HepG2 (cell line): Measurements from ENCODE around the gene ALKBH2. TPM values are rescaled to one million over a fixed set of nuclear protein-coding genes. Genes with fewer than 3 reads are reported as not detected.

Experiments used
- SSRP1 ChIP-seq: IDR thresholded peaks from 2 replicates; pipeline ENCODE4 v1.6.1; 2016; ENCODE audit warnings: control low read depth
- ZNF264 ChIP-seq: sonication (generic); formaldehyde crosslinking; IDR thresholded peaks from 2 replicates; pipeline ENCODE4 v1.4.0; 2020; ENCODE audit warnings: missing genetic modification reagents
- ZNF350 ChIP-seq: sonication (generic); formaldehyde crosslinking; IDR thresholded peaks from 2 replicates; pipeline ENCODE4 v1.4.0; 2020; ENCODE audit warnings: mild to moderate bottlenecking, low read depth, missing genetic modification reagents, borderline replicate concordance
- polyA plus RNA-seq, 8 experiments: library from polyadenylated mRNA; depleted of rRNA in 3 of 8; stranded (reverse) in 7 of 8; unstranded in 1 of 8; fragments of >200 nt; fragmentation: Illumina TruSeq in 4 of 8; extraction: Trizol in 4 of 8; gene quantifications; 2 replicates each; pipeline versions ENCODE4 v1.2.1 to v1.2.3, GENCODE V29; 2011 to 2016; ENCODE audit warnings: low read depth in 4 of 8, missing spikeins in 1 of 8, mixed read lengths in 1 of 8; ENCODE audit not compliant: insufficient read depth in 1 of 8
- total RNA-seq, 5 experiments: library from RNA; depleted of rRNA; stranded (reverse); fragments of >200 nt; fragmentation: Illumina TruSeq; extraction: Trizol; gene quantifications; 2 replicates each; pipeline ENCODE4 v1.2.3, GENCODE V29; 2016; ENCODE audit warnings: low read depth in 1 of 5
- TF ChIP-seq, protein P1 (sequence below): IDR thresholded peaks from 2 replicates; pipeline ENCODE4 v1.4.0; 2020; ENCODE audit warnings: mild to moderate bottlenecking, missing genetic modification reagents
- TF ChIP-seq, protein P2 (sequence below): sonication (generic); formaldehyde crosslinking; IDR thresholded peaks from 2 replicates; pipeline ENCODE4 v1.4.0; 2020; ENCODE audit warnings: missing genetic modification reagents
- TF ChIP-seq, protein P3 (sequence below): sonication (generic); formaldehyde crosslinking; IDR thresholded peaks from 2 replicates; pipeline ENCODE4 v1.4.0; 2020; ENCODE audit warnings: mild to moderate bottlenecking, missing genetic modification reagents
- TF ChIP-seq, protein P4 (sequence below): sonication (generic); formaldehyde crosslinking; IDR thresholded peaks from 2 replicates; pipeline ENCODE4 v1.4.0; 2020; ENCODE audit warnings: missing genetic modification reagents
- TF ChIP-seq, protein P5 (sequence below): sonication (generic); IDR thresholded peaks from 2 replicates; pipeline ENCODE4 v1.6.1; 2016; ENCODE audit warnings: low read depth, borderline replicate concordance

The ALKBH2 gene
- total and polyA plus RNA-seq, 2 of the 13 experiments (the other 11 are each of a cell fraction or from before 2014, with no cell fraction given) = 21.0 to 40.5 TPM

DNA sequence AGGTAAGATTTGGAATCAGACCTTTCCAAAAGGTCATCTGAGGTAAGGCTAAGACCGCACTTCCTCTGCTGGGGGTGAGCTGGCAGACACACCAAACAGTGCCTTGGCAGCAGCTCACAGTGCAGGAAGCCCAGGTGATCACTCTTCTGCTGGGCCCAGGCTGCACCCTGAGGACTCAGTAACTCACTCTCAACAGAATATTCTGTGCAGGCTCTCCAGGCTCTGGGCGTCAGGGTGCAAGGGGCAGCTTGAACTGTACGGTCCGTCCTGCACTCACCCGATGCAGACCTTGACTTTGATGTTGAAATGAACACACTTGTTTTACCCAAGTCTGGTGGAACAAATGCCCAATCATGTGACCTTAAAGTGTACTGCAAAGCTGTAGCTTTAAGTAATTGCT is 6.0 kb downstream of the ALKBH2 start (continued):
- TF ChIP-seq, protein P1, sequence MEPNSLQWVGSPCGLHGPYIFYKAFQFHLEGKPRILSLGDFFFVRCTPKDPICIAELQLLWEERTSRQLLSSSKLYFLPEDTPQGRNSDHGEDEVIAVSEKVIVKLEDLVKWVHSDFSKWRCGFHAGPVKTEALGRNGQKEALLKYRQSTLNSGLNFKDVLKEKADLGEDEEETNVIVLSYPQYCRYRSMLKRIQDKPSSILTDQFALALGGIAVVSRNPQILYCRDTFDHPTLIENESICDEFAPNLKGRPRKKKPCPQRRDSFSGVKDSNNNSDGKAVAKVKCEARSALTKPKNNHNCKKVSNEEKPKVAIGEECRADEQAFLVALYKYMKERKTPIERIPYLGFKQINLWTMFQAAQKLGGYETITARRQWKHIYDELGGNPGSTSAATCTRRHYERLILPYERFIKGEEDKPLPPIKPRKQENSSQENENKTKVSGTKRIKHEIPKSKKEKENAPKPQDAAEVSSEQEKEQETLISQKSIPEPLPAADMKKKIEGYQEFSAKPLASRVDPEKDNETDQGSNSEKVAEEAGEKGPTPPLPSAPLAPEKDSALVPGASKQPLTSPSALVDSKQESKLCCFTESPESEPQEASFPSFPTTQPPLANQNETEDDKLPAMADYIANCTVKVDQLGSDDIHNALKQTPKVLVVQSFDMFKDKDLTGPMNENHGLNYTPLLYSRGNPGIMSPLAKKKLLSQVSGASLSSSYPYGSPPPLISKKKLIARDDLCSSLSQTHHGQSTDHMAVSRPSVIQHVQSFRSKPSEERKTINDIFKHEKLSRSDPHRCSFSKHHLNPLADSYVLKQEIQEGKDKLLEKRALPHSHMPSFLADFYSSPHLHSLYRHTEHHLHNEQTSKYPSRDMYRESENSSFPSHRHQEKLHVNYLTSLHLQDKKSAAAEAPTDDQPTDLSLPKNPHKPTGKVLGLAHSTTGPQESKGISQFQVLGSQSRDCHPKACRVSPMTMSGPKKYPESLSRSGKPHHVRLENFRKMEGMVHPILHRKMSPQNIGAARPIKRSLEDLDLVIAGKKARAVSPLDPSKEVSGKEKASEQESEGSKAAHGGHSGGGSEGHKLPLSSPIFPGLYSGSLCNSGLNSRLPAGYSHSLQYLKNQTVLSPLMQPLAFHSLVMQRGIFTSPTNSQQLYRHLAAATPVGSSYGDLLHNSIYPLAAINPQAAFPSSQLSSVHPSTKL (CRISPR knock-in tag) = peak; percentile 91
- TF ChIP-seq SSRP1 (CRISPR knock-in tag) (no peak), ZNF264 (peak; percentile 26; the same call in 1 of the 2 replicates), ZNF350 (CRISPR knock-in tag) (peak; percentile 30; the same call in 1 of the 2 replicates)
- TF ChIP-seq, protein P2, sequence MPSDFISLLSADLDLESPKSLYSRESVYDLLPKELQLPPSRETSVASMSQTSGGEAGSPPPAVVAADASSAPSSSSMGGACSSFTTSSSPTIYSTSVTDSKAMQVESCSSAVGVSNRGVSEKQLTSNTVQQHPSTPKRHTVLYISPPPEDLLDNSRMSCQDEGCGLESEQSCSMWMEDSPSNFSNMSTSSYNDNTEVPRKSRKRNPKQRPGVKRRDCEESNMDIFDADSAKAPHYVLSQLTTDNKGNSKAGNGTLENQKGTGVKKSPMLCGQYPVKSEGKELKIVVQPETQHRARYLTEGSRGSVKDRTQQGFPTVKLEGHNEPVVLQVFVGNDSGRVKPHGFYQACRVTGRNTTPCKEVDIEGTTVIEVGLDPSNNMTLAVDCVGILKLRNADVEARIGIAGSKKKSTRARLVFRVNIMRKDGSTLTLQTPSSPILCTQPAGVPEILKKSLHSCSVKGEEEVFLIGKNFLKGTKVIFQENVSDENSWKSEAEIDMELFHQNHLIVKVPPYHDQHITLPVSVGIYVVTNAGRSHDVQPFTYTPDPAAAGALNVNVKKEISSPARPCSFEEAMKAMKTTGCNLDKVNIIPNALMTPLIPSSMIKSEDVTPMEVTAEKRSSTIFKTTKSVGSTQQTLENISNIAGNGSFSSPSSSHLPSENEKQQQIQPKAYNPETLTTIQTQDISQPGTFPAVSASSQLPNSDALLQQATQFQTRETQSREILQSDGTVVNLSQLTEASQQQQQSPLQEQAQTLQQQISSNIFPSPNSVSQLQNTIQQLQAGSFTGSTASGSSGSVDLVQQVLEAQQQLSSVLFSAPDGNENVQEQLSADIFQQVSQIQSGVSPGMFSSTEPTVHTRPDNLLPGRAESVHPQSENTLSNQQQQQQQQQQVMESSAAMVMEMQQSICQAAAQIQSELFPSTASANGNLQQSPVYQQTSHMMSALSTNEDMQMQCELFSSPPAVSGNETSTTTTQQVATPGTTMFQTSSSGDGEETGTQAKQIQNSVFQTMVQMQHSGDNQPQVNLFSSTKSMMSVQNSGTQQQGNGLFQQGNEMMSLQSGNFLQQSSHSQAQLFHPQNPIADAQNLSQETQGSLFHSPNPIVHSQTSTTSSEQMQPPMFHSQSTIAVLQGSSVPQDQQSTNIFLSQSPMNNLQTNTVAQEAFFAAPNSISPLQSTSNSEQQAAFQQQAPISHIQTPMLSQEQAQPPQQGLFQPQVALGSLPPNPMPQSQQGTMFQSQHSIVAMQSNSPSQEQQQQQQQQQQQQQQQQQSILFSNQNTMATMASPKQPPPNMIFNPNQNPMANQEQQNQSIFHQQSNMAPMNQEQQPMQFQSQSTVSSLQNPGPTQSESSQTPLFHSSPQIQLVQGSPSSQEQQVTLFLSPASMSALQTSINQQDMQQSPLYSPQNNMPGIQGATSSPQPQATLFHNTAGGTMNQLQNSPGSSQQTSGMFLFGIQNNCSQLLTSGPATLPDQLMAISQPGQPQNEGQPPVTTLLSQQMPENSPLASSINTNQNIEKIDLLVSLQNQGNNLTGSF (CRISPR knock-in tag) = no peak
- TF ChIP-seq, protein P3, sequence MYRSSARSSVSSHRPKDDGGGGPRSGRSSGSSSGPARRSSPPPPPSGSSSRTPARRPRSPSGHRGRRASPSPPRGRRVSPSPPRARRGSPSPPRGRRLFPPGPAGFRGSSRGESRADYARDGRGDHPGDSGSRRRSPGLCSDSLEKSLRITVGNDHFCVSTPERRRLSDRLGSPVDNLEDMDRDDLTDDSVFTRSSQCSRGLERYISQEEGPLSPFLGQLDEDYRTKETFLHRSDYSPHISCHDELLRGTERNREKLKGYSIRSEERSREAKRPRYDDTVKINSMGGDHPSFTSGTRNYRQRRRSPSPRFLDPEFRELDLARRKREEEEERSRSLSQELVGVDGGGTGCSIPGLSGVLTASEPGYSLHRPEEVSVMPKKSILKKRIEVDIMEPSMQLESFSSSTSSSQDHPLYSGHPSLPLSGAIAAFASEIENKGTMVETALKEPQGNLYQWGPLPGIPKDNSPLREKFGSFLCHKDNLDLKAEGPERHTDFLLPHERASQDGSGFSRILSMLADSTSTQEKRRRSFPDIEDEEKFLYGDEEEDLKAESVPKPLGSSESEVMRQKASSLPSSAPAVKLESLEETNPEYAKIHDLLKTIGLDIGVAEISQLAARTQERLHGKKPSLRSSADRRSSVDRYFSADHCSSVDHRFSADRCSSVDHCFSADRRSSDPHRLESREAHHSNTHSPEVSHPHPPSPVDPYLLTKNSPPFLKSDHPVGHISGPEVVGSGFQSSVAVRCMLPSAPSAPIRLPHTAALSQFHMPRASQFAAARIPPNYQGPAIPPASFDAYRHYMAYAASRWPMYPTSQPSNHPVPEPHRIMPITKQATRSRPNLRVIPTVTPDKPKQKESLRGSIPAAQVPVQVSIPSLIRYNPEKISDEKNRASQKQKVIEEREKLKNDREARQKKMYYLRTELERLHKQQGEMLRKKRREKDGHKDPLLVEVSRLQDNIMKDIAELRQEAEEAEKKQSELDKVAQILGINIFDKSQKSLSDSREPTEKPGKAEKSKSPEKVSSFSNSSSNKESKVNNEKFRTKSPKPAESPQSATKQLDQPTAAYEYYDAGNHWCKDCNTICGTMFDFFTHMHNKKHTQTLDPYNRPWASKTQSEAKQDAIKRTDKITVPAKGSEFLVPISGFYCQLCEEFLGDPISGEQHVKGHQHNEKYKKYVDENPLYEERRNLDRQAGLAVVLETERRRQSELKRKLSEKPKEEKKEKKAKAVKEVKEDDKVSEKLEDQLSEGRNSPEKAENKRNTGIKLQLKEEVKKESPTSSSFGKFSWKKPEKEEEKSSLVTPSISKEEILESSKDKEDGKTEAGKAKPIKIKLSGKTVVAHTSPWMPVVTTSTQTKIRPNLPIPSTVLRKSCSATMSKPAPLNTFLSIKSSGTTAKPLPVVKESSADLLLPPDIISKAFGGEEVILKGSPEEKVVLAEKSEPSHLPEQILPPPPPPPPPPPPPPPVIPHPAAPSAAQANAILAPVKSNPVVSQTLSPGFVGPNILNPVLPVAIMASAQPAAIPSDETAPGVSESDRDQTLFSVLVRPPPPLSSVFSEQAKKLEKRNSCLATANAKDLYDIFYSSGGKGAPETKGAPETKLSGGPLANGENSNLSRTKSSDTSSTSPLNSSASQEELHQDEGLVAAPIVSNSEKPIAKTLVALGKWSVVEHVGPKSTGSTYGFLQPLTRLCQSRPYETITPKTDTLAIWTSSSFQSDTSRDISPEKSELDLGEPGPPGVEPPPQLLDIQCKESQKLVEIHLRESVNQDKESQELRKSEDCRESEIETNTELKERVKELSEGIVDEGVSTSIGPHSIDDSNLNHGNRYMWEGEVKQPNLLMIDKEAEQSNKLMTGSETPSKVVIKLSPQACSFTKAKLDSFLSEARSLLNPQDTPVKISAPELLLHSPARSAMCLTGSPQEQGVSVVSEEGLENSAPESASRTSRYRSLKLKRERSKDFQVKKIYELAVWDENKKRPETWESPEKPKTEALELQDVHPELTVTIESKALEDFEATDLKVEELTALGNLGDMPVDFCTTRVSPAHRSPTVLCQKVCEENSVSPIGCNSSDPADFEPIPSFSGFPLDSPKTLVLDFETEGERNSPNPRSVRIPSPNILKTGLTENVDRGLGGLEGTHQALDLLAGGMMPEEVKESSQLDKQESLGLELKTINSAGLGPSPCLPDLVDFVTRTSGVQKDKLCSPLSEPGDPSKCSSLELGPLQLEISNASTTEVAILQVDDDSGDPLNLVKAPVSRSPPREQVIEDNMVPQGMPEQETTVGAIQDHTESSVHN = 0 out of 2 replicates have a peak, but pooled peaks have one; percentile 27
- TF ChIP-seq, protein P4, sequence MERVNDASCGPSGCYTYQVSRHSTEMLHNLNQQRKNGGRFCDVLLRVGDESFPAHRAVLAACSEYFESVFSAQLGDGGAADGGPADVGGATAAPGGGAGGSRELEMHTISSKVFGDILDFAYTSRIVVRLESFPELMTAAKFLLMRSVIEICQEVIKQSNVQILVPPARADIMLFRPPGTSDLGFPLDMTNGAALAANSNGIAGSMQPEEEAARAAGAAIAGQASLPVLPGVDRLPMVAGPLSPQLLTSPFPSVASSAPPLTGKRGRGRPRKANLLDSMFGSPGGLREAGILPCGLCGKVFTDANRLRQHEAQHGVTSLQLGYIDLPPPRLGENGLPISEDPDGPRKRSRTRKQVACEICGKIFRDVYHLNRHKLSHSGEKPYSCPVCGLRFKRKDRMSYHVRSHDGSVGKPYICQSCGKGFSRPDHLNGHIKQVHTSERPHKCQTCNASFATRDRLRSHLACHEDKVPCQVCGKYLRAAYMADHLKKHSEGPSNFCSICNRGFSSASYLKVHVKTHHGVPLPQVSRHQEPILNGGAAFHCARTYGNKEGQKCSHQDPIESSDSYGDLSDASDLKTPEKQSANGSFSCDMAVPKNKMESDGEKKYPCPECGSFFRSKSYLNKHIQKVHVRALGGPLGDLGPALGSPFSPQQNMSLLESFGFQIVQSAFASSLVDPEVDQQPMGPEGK (CRISPR knock-in tag) = peak; percentile 43
- TF ChIP-seq, protein P5, sequence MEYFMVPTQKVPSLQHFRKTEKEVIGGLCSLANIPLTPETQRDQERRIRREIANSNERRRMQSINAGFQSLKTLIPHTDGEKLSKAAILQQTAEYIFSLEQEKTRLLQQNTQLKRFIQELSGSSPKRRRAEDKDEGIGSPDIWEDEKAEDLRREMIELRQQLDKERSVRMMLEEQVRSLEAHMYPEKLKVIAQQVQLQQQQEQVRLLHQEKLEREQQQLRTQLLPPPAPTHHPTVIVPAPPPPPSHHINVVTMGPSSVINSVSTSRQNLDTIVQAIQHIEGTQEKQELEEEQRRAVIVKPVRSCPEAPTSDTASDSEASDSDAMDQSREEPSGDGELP = 0 out of 2 replicates have a peak, but pooled peaks have one; percentile 47
